ENCODE data around the gene PTPRK.

PTPRK gene

GRCh38 chr6:128063850-128064539 lies 456.4 kb downstream of the PTPRK start:
- no peak for DNase-seq

- peak; percentile 29 for DNase-seq
These were observed 457.4 kb downstream of the PTPRK start for GRCh38 chr6:128062882-128063603.

DNA sequence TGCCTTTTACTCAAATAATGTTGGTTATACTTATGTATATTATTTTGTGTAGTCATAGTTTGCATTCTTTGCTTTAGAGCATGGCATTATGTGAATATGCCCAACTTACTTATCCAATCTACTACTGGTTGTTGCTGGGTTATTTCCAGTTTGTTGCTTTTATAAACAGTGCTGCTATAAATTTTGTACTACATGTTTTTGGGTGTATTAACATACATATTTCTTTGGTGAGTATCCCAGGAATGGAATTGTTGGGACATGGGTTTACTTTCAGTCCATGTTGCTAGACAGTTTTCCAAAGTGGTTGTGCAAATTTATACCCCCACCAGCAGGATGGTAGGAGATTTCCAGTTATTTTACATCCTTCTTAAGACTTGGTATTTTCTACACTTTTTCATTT lies 462.5 kb downstream of the PTPRK start:
- no peak for DNase-seq

- no peak for DNase-seq
These were observed 462.9 kb downstream of the PTPRK start for GRCh38 chr6:128057541-128057940.

DNA sequence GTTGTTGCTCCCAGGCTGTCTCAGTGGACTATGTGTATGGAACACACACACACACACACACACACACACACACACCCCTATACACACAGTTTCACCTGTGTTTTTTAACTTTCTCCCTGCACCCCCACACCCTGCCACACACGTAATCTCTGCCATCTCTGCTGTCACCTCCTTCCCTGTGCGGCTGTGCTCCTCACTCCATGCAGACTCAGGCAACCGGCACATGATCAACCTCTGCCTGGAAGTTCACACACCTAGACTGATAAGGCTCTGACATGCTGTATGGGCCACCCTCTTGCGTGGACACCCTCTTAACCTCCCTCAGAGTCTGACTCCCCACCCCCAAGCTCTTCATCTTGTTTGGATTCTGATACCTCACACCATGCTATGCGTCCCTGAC lies 467.3 kb downstream of the PTPRK start:
- DNase-seq, result no peak

DNA sequence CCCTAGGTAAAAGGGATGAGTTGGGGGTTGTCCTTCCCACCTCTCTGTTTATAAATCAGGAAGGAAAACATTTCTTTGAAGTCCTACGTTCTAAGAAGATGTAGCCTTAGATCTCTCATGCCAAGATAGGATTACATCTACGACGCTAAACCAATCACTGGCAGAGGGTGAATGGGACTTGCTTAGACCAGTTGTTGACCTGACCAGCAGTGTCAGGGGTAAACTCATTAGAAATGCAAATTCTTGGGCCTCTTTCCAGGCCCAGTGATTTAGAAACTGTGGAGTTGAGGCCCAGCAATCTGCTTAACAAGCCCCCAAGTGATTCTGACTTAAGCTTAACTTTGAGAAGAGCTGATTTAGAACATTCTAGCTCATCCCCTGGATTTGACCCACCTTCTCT lies 472.4 kb downstream of the PTPRK start:
- DNase-seq, result no peak

- no peak for DNase-seq
These were observed 474.4 kb downstream of the PTPRK start for GRCh38 chr6:128046033-128046432.

GRCh38 chr6:128039543-128039942 lies 480.9 kb downstream of the PTPRK start:
- DNase-seq, result no peak

GRCh38 chr6:128036808-128037570 lies 483.4 kb downstream of the PTPRK start:
- no peak for DNase-seq

GRCh38 chr6:128033156-128033555 lies 487.2 kb downstream of the PTPRK start:
- DNase-seq, result no peak

DNA sequence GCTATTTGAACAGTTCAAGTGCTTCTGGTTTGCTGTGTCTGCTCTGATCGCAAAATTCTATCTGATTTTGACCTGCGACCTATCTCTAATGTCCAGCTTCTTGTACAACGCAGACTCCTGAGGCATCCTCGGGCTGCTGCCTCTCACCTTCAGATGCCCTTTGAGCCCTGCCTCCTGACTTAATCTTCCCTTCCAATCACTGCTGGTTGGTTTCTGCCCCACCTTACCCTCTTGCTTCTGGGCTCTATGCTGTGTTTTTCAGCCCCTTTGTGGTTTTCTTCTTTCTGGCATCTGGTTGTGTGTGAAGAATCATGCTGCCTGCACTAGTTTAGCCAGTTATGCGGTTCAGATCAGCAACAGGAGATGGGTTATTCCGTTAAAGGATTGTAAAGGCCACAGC lies 488.4 kb downstream of the PTPRK start:
- DNase-seq, result no peak

- peak; percentile 36 for DNase-seq
These were observed 490.6 kb downstream of the PTPRK start for GRCh38 chr6:128029826-128030225.

- DNase-seq, result no peak
These were observed 492.2 kb downstream of the PTPRK start for GRCh38 chr6:128028183-128028582.

- DNase-seq, result no peak
These were observed 494.9 kb downstream of the PTPRK start for GRCh38 chr6:128025478-128025877.

GRCh38 chr6:128024969-128025368 lies 495.4 kb downstream of the PTPRK start:
- no peak for DNase-seq

DNA sequence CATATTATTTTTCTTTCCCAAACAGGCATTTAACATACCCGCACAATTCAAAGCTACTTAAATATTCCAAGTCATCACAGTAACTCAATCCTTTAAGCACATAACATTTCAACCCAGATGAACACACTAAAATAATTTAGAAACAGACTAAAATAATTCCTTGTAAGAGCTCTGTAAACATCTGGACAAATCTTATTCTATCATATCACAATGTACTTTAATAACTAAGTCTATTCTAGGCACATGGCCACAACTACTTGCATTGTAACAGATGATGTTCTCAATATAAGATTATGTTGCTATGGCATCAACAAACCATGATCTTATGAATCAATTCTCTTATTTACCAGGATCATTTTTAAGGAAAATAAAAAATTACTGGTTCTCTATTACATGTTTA lies 496.4 kb downstream of the PTPRK start:
- no peak for DNase-seq

GRCh38 chr6:128018821-128019220 lies 501.6 kb downstream of the PTPRK start:
- DNase-seq, result no peak

DNA sequence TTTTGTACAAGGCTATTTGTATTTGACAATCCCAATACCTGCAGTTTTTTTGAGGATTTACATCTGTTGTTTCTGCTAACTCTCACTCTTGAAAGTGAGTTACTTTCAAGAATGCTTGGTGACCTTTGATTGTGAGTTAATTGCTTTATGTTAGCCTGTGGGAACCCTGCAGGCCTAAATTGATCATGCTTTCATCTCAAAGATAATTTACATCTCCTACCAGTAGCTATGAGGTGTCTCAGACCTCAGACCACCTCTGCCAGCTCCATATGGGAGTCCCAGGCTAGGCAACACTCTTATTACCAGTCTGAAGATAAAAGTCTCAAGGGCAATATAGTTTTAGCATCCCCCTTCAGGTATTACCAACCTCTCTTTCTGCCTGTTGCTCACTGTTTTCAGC lies 503.1 kb downstream of the PTPRK start:
- no peak for DNase-seq

DNA sequence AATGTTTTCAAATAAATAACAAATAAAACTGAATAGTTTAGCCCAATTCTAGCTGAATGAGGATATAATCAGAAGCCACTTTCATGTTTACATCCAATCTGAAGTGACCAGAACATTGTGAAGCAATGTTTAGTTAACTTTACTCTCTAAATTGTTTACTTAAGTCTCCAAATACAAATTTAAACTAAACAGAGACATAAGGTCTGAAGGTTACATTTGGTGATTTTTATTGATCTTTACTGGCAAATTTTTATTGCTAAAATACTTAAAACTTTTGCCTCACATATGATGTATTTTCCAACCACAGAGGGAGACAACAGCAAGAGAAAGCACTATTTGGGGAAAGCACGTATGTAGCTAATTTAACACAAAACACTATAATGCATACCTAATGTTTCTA lies 512.7 kb downstream of the PTPRK start:
- DNase-seq, result no peak

DNA sequence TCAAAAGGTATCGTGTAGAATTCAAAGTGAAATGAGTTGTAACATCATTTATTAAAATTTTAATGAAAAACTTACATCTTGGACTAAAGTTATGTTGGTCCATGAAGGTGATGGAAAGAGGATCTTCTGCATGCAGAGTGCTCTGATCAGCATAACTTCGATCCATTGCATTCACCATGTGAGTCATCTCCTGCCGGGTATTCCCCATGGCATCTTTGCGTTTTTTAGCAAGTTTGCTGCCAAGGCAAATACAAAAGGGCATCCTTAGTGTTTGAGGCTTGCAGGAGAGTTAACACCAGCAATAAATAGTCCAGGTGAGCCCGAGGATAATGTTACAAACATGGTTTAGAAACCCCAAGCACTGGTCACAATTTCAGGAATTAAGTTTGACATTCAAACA lies 515.4 kb downstream of the PTPRK start:
- DNase-seq, result no peak

DNA sequence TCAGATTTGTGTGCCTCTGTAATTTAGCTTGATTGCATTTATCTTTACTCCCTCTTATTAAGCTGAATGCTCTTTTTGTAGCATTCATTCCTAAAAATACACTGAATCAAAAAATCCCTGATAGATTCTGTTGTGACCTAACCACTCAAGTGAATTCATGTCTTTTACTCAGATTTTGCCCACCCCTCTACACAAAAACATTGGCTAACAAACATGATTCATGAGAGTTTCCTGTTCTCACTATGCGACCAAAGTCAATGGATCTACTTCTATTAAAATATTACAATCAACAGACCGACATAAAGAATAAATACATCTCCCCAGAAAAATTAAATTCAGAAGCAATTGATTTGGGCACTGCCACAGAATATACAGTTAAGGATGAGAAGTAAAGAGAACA lies 520.0 kb downstream of the PTPRK start:
- DNase-seq, result no peak

DNA sequence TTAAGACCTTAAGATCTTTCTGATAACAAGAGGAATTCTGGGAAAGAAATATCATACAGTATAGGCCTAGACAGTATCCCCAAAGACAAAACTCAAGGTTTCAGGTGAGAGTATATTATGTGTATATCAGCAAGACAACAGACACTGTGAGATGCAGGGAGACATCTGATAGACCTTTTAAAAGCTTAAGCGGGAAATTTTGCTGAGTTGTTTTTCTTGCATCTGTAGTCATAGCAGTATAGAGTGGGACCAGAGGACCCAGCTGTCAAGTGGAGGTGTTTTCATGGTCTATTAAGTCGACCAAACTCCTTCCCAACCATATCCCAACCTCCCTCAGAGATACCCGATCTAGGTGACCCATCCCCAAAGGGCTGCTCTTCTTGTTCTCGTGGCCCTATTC lies 521.4 kb downstream of the PTPRK start:
- DNase-seq, result no peak

DNA sequence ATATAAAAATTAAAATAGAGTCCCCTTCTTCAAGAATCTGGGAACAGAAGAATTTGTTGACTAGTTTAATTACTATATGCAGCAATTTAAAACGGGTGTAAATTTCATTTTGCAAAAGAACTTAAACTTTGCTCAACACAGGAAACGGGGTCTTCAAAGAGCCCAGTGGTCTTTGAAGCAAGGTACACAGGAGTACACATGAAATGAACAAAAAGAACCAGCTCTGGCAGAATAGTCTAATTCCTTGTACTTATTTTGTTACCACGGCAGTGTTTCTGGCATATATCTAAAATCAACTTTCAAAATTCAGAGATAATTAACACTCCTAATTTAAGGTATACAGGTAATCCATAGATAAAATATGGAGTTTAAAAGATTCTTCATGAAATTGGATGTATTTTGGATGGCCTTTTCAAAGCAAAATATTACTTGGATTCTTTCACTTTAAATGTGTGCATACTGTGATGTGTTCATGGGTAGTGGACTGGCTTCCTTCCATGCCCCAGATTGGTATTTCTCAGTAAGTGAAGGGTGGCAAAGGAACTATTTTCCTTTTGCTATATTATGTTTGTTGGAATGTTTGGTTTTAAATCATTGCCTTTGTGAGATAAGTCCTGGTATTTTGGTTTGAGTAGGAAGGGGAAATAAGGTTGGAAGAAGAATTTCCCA lies 522.8 kb downstream of the PTPRK start:
- DNase-seq, result no peak
